ENCODE results near the gene MMUT. TPM values are rescaled to one million over a fixed set of nuclear protein-coding genes. Genes with fewer than 3 reads are reported as not detected.
"Not testable (repeated sequence)": the region's sequence is repeated elsewhere in the genome, so short reads cannot be mapped to it uniquely, and the experiment has no call there.

Gene MMUT
- 10.2 and 11.9 TPM in 2 replicates for total RNA-seq

DNA sequence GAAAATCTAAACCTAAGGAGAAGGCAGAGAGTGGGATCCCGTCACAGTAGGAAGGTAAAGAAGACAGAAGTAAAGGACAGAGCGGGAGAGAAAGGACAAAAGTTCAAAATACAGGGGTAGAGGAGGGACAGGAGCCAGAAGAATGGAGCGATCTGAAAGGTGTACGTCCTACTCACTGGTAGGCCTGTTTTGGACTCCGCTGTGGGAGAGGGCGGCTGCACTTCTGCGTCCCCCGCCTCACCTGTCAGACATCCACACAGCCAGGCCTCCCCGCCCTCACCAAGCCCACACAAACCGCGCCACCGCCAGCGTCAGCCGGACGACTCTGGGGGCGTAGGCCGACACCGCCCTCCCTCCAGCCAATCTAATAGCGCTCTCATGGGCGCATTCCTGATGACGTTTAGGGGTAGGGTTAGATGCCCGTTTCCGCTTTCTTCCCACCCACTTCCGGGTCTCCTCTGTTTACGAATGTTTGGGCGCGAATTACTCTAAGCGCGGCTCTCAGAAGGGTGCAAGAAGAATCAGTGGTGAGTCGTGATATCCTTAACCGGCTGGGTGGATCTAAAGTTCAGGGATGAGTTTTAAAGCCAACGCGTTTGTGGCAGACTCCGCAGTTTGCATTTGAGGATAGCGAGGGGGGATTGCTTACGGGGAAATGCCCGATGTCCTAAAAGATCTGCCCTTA, at the start of gene MMUT, which contains the start of gene CENPQ:
MMUT (minus strand) TSS at position 327 of the 685 bp plus-strand sequence. CDS start 3,787 bp downstream, outside the sequence.
CENPQ (plus strand) TSS at position 444 of the 685 bp plus-strand sequence. CDS start 6,807 bp downstream, outside the sequence.
- peak; percentile 93 to 97 for DNase-seq (ENCODE audit: low read depth in 2 of 2)

DNA sequence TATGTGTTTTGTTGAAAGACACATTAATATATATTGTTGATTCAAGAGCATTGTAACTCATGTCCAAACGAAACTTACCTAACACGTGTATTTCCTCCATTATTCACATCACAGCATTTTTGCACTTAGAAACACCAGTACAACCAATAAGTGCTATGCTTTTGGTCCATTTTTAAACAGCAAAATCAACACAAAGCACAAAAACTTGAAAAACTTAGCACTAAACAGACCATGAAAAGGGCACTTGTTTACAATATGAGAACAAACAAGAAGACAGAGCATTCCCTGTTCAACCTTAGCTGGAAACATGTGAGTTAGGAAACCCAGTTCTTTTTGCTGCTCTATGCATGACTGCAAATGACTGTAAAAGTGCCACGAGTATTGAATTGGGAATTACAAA, 46.3 kb upstream of the MMUT start:
- DNase-seq (ENCODE audit: low read depth in 2 of 2) = no peak

DNA sequence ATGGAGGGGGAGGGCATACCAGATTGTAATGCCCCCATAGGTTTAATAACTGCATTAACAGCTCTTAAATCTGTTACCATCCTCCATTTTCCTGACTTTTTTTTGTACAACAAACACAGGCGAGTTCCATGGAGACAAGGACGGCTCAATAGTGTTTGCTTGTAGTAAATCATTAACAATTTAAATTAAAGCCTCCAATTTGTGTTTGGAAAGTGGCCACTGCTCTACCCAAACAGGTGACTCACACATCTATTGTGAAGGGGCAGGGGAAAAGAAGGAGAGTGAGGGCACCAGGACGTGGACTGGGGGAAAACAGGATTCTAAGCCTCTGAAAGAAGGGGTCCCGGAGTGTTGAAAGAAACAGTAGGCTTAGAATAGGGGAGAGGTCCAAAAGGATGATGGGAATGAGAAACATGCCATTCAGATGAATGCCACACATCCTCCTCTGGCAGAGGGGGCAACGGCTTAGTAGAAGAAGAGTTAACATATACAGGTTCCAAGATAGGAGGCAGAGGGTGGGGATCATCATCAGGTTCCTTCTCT, 43.6 kb upstream of the MMUT start:
- no peak for DNase-seq (ENCODE audit: low read depth in 2 of 2)

DNA sequence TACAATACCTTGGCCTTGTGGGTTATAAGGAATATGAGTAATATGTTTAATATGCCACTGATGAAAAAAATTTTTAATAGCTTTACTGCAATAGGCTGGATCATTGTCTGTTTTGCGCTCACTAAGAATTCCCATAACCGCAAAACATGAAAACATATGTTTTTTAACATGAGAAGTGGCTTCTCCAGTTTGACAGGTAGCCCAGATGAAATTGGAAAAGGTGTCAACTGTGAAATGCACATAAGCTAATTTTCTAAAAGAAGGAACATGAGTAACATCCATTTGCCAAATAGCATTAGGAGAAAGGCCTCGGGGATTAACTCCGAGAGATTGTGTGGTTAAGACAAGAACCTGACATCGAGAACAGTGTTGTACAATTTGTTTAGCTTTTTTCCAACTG, 41.6 kb upstream of the MMUT start:
- DNase-seq (ENCODE audit: low read depth in 2 of 2) = no peak

DNA sequence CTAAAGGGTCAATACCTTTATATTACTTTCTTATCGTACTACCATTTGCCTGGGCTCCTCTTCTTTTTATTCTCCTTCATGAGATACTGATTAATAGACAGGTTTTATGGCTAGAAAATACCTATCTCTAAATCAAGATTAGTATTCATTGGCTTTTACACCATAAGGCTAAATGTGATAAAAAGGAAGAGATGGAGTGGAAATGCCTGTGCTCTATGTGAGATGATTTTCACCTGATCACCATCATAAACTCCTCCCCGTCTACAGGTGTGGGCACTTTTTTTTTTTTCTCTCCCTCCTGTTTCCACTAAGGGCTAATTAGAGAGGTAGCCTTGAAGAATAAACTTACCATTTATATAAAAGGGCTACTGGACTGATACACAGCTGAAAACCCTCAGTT, 36.6 kb upstream of the MMUT start, which contains the start of gene GLYATL3:
GLYATL3 (plus strand) TSS at position 301 of the 400 bp plus-strand sequence. CDS start 12,068 bp downstream, outside the sequence.
- no peak for DNase-seq (ENCODE audit: low read depth in 2 of 2)

DNA sequence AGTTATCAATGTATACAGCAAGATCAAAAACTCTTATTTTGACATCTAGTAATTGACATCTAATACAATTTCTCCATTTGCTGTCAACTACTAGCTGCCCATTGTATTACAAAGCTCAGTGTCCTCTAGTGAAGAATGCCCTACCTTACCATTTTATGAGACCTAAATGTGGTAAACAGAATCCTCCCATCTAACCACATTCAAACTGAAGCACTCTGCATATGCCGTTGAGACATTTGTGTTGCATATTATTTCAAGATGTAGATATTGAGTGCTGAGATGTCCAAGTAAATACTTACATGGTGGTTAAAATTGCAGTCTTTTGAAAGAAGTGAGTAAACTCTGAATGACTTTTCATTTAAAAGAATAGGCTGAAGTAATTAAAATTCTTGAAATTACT, 36.1 kb upstream of the MMUT start:
- no peak for DNase-seq (ENCODE audit: low read depth in 2 of 2)

DNA sequence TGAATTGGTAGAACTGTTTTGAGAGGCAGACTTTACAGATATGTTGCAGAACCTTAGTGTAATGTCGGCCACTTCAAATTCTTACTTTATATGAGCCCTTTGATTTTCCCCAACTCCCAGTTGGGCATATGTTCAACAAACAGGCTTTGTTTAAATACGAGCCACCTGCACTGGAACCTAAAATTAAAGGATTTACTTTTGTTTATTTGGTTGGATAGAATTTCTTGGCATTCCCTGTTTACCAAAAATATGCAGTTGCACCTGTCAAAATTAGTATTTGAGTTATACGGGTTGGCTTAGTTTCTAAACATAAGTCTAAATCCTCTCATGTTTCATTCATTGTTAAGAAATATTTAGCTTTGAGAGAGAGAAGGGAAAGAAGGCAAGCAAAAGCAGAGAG, 34.3 kb upstream of the MMUT start:
- no peak for DNase-seq (ENCODE audit: low read depth in 2 of 2)

DNA sequence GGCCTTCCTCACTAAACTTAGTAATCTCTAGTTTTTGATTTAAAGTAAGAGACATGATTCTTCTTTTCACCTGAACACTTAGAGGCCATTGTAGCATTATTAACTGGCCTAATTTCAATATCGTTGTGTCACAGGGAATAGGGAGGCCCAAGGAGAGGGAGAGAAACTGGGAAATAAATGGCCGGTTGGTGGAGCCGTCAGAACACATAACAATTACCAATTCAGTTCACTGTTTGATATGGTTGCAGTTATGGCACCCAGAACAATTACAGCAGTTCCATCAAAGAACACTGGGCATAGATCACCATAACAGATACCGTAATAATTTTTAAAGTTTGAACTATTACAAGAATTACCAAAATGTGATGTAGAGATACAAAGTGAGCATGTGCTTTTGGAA, 27.6 kb upstream of the MMUT start:
- DNase-seq (ENCODE audit: low read depth in 2 of 2) = no peak

DNA sequence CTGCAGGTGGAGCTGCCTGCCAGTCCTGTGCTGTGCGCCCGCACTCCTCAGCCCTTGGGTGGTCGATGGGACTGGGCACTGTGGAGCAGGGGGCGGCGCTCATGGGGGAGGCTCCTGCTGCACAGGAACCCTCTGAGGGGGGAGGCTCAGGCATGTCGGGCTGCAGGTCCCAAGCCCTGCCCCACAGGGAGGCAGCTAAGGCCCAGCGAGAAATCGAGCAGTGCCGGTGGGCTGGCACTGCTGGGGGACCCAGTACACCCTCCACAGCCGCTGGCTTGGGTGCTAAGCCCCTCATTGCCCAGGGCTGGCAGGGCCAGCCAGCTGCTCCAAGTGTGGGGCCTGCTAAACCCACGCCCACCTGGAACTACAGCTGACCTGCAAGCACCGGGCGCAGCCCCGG, 20.3 kb upstream of the MMUT start:
- not testable (repeated sequence) for DNase-seq (ENCODE audit: low read depth in 2 of 2)

DNA sequence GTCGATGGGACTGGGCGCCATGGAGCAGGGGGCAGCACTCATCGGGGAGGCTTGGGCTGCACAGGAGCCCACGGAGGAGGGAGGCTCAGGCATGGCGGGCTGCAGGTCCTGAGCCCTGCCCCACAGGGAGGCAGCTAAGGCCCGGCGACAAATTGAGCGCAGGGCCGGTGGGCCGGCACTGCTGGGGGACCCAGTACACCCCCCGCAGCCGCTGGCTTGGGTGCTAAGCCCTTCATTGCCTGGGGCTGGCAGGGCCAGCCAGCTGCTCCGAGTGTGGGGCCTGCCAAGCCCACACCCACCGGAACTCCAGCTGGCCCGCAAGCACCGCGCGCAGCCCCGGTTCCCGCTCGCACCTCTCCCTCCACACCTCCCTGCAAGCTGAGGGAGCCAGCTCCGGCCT, 18.8 kb upstream of the MMUT start:
- not testable (repeated sequence) for DNase-seq (ENCODE audit: low read depth in 2 of 2)

DNA sequence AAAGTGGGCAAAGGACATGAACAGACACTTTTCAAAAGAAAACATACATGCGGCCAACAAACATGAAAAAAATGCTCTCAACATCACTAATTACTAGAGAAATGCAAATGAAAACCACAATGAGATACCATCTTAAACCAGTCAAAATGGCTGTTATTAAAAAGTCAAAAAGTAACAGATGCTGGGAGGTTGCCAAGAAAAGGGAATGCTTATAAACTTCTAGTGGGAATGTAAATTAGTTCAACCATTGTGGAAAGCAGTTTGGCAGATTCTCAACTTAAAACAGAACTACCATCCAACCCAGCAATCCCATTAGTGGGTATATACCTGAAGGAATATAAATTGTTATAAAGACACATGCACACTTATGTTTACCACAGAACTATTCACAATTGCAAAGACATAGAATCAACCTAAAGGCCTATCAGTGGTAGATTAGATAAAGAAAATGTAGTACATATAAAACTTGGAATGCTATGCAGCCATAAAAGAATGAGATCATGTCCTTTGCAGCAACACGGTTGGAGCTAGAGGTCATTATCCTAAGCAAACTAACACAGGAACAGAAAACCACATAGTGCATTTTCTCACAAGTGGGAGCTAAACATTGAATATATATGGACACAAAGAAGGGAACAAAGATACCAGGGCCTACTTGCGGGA, 16.4 kb upstream of the MMUT start:
- no peak for DNase-seq (ENCODE audit: low read depth in 2 of 2)

DNA sequence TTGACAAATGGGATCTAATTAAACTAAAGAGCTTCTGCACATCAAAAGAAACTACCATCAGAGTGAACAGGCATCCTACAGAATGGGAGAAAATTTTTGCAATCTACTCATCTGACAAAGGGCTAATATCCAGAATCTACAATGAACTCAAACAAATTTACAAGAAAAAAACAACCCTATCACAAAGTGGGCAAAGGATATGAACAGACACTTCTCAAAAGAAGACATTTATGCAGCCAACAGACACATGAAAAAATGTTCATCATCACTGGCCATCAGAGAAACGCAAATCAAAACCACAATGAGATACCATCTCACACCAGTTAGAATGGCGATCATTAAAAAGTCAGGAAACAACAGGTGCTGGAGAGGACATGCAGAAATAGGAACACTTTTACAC, 13.5 kb upstream of the MMUT start:
- not testable (repeated sequence) for DNase-seq (ENCODE audit: low read depth in 2 of 2)

DNA sequence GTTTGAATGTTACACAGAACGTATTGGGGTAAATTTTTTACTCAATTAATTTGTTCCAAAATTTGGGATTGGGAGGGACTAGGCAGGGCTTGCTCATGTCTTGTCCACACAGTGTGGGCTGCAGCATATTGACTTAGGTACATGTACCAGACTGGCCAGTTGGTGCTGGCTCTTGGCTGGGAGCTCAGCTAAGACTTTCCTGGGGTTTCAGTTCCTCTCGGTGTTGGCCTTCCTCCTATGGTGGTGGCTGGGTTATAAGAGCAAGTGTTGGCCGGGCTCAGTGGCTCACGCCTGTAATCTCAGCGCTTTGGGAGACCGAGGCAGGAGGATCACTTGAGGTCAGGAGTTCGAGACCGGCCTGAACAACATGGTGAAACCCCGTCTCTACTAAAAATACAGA, 5.0 kb upstream of the MMUT start:
- no peak for DNase-seq (ENCODE audit: low read depth in 2 of 2)

DNA sequence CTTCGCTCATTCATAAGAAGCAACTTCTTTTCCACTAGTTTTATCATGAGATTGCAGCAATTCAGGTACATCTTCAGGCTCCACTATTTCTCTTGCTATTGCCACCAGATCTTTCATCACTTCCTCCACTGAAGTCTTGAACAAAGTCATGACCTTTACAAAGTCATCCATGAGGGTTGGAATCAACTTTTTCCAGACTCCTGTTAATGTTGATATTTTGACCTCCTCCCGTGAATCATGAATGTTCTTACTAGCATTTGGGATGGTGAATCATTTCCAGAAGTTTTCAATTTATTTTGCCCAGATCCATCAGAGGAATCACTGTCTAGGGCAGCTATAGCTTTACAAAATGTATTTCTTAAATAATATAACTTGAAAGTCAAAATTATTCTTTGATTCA, 1.6 kb upstream of the MMUT start:
- DNase-seq (ENCODE audit: low read depth in 2 of 2) = no peak

DNA sequence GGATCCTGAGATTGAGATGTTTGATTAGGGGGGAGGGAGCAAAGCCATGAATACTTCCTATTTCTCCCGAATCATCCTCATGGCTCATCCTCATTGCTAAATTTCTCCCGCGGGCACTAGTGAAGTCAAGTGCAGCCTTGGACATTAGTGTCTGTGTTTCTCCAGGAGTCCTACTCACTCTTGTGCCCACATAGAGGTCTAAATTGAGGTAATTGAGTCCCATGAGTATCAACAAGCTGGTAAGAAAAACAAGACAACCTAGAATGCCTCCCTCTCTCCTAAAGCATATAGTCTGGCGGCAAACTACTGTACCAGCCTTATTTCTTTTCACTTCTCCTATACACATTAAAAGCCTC, 537 bp upstream of the MMUT start:
- no peak for DNase-seq (ENCODE audit: low read depth in 2 of 2)

DNA sequence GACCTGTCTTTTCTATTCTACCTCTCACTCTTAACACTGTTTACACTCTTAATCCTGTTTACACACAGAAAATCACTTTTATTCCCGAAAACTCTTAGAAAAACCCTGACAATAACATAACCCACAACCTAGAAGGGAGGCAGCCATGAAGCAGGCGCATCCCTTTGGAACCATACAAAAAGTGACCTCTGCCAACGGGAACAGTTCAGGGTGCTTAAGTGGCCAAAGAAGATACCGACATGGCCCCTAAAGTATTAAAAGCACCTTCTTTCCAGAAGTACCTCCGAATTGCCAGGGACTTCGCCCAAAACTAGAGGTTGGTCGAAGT, 490 bp downstream of the MMUT start:
- peak in 1 of 2 donors; percentile 12 for DNase-seq (ENCODE audit: low read depth in 2 of 2)

DNA sequence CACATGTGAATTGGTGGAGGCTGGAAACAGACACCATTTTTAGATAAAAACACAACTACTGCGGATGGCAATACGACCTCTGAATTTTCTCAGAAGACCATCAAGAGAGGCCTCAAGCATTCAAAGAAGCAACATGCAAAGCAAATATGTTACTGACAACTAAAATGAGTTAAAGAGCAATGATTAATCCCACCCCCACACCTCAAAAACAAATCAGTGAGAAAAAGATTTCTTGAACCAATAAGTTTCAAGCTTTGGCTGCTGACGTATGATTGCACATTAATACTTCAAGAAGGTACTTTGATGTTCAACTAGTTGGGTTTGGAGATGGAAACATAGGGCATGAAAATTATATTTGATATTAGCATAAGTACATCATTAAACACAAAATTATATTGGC, 982 bp downstream of the MMUT start:
- peak in 1 of 2 donors; percentile 19 for DNase-seq (ENCODE audit: low read depth in 2 of 2)

DNA sequence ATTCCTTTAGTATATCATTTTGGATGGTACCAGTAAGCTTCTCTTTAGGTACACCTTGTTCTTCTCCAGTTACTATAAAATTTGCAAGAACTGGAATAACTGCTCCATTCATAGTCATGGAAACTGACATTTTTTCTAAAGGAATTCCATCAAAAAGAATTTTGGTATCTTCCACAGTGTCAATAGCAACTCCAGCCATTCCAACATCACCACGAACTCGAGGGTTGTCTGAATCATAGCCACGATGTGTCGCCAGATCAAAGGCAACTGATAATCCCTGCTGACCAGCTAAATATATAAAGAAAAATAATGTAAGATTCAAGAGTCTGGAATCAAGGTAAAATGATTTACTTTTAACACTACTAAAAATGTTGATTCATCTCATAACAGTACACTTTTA, 5.3 kb downstream of the MMUT start:
- no peak for DNase-seq (ENCODE audit: low read depth in 2 of 2)

DNA sequence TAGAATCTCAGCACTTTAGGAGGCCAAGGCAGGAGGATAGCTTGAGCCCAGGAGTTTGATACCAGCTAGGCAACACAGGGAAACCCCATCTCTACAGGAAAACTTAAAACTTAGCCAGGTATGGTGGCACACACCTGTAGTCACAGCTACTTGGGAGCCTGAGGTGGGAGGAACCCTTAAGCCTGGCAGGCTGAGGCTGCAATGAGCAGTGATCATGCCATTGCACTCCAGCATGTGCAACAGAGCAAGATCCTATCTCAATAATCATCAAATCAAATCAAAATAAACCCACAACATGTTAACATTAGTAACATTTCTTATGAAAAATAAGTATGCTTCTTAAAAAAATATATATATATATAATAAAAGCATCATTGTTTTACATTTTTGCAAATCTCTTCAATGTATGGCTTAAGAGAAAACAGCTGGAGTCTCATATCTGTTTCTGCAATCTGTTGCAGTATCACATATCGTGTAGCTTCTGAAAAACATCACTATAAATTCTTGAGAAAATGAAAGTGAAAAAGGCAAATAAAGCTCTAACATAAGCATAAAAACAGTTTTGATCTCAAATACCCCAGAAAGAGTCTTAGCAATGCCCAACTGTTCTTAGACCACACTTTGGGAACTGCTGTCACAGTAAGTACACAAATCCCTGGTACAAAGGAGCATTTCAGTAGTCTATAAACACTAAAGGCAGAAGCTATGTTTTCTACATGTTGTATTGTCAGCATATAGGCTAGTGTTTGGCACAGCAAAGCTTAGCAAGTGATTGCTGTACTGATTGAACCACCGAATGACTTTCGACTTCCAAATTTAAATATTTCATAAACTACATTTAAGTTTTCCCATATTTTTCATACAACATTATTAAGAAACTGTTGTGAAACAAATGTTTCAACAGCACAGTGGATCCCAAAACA, 8.0 kb downstream of the MMUT start:
- DNase-seq (ENCODE audit: low read depth in 2 of 2) = no peak

DNA sequence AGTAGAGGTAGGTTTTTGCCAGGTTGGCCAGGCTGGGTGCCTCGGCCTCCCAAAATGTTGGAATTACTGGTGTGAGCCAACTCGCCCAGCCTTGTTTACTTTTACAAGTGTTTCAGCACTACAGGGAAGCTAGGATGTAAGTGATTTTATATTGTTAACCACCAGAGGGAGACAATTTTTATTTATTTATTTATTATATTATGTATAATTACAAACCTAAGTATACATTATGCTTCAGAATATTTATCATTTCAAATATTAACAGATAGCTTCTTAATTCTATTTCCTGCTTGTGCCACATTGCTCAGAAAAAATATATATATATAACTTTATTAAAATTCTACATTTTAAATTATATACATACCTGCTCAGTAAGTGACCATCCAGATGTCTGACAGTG, 9.8 kb downstream of the MMUT start:
- peak in 1 of 2 donors; percentile 16 for DNase-seq (ENCODE audit: low read depth in 2 of 2)

DNA sequence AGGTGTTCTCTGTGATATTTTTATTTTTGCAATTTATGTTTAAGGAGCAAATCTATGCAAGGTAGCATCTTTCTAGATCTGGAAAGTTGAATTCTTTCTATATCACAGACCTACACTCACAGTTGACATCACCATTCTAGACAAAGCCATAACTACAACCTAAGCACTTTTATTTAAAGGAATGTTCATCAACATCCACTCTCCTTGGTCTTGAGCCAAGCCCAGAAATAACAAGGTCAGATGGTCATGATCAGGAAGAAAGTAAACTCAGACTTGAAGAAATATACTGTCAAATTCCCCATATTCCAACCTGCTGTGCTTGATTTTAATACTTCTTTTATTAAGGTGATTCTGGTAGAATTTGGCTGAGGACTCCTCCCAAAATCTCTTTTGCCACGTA, 32.2 kb downstream of the MMUT start:
- peak in 1 of 2 donors; percentile 75 for DNase-seq (ENCODE audit: low read depth in 2 of 2)

DNA sequence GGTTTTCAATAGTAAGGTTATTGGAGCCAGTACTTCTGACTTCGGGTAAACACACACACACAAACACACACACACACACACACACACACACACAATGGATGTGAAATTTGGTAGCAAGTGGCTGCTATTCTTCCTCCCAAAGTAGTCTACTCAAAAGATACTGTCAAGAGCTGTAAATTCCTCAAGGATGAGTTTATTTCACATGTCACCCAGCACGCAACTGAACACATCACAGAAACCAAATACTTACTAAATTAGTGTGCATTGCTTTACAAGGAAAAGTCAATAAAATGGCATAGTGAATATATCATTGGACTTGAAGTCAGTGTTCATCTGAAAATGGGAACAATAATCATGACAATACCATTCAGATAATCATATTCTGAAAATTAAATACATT, 32.9 kb downstream of the MMUT start:
- no peak for DNase-seq (ENCODE audit: low read depth in 2 of 2)

Data from dermis microvascular lymphatic vessel endothelial cell (primary cell).